ENCODE measurements around the gene RESP18.

Gene RESP18

GRCh38 chr2:219352448-219353023 is 20.0 kb upstream of the RESP18 start:
- FAIRE-seq (peak; percentile 21), DNase-seq (ENCODE audit: insufficient read length, low spot score) (peak; percentile 73)
- TF ChIP-seq CTCF (IDR thresholded peaks at IDR 0.05; ENCODE audit: insufficient read depth, missing control alignments) = peak; percentile 75

GRCh38 chr2:219350710-219351221 is 18.2 kb upstream of the RESP18 start:
- FAIRE-seq (no peak), DNase-seq (ENCODE audit: insufficient read length, low spot score) (no peak)
- no peak for TF ChIP-seq CTCF (IDR thresholded peaks at IDR 0.05; ENCODE audit: insufficient read depth, missing control alignments)

GRCh38 chr2:219350215-219350614 is 17.7 kb upstream of the RESP18 start:
- no peak for FAIRE-seq
- DNase-seq (ENCODE audit: insufficient read length, low spot score) = no peak
- no peak for TF ChIP-seq CTCF (IDR thresholded peaks at IDR 0.05; ENCODE audit: insufficient read depth, missing control alignments)

GRCh38 chr2:219344751-219345430 is 12.3 kb upstream of the RESP18 start:
- TF ChIP-seq CTCF (IDR thresholded peaks at IDR 0.05; ENCODE audit: insufficient read depth, missing control alignments) = no peak
- no peak for DNase-seq (ENCODE audit: insufficient read length, low spot score)
- FAIRE-seq = no peak

GRCh38 chr2:219335373-219335786 is 2.8 kb upstream of the RESP18 start:
- DNase-seq (ENCODE audit: insufficient read length, low spot score) = no peak
- TF ChIP-seq CTCF (IDR thresholded peaks at IDR 0.05; ENCODE audit: insufficient read depth, missing control alignments) = no peak
- FAIRE-seq = no peak

- TF ChIP-seq CTCF (IDR thresholded peaks at IDR 0.05; ENCODE audit: insufficient read depth, missing control alignments) = no peak
- DNase-seq (ENCODE audit: insufficient read length, low spot score) (no peak), FAIRE-seq (no peak)
These were observed 1.5 kb upstream of the RESP18 start for GRCh38 chr2:219334076-219334475.

All from D721Med (cell line).